ENCODE data around the gene AQP11. TPM values are rescaled to one million over a fixed set of nuclear protein-coding genes. Genes with fewer than 3 reads are reported as not detected.

AQP11 gene
- total and polyA plus RNA-seq, 2 of the 4 experiments (the other 2 are of a cell fraction), result 1.1 TPM

DNA sequence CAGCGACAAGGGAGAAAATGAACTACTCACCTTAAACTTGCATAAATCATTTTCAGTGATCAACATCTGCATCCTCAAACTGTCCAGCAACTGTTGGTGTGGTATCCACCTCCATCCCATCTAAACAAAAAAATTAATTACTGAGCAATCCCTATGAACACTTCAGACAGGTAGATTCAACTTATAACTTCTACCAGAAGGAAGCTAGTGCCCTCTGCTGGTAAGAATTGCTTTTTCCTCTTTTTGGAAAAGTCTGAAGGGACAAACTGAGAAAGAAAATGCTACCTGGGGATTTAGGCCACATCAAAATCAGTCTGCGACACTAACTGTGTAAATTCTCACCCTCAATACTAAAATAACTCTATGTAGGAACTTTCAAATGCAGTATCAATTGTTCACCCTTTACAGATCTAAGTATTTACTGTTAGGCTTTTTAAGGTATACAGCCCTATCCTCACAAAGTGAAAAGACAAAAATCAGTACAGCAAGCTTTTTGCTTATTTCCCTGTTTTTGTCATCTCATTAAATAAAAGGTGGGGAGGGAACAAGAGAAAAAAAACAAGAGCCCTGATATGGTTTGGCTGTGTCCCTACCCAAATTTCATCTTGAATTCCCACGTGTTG is 29.9 kb downstream of the AQP11 start:
- Histone ChIP-seq H3K14ac (replicated peaks; ENCODE audit: low read depth, low read length) (no peak overlapping the region), H3K9me3 (ENCODE audit: control insufficient read depth, insufficient read depth, low read length) (no peaks in the 10 kb centered on the region), H3K18ac (ENCODE audit: low read depth, low read length) (no peak overlapping the region), H2BK15ac (ENCODE audit: low read depth, low read length) (no peak overlapping the region), H2BK120ac (ENCODE audit: low read depth, low read length) (no peak overlapping the region), H3K4me3 (ENCODE audit: insufficient read depth, low read depth, low read length) (no peak overlapping the region), H2AFZ (replicated peaks; ENCODE audit: low read length, poor library complexity) (no peak overlapping the region), H4K8ac (ENCODE audit: low read depth in 2 of 2, low read length in 2 of 2) (no peak overlapping the region), H2AK9ac (replicated peaks; ENCODE audit: low read depth, low read length, poor library complexity) (no peak overlapping the region), H4K20me1 (ENCODE audit: insufficient read depth, low read length) (no peaks in the 10 kb centered on the region), H3K9me1 (ENCODE audit: insufficient read depth, low read length) (peaks cover 3% of the 10 kb centered on the region; the same call in 1 of the 2 replicates), H3K27me3 (ENCODE audit: control insufficient read depth, insufficient read depth, low read length) (no peaks in the 10 kb centered on the region), H3K4me2 (ENCODE audit: low read depth, low read length) (no peak overlapping the region), H3K79me1 (ENCODE audit: low read depth in 1 of 2, low read length in 2 of 2) (peaks cover 5 to 10% of the 10 kb centered on the region in 2 experiments; a peak in 2 of 4 replicates), H3K23ac (ENCODE audit: low read depth, low read length) (no peak overlapping the region), H4K5ac (ENCODE audit: low read depth, low read length) (no peak overlapping the region), H2AK5ac (ENCODE audit: low read depth, low read length) (no peak overlapping the region), H3K4me1 (ENCODE audit: control insufficient read depth, insufficient read depth, low read length) (peaks cover 5% of the 10 kb centered on the region), H3K4ac (ENCODE audit: low read depth, low read length) (no peak overlapping the region), H4K91ac (ENCODE audit: insufficient read depth, low read depth, low read length) (no peak overlapping the region), H3K27ac (ENCODE audit: insufficient read depth, low read length) (no peak overlapping the region), H3K36me3 (ENCODE audit: control insufficient read depth, insufficient read depth, low read length) (peaks cover 21% of the 10 kb centered on the region), H3K9ac (ENCODE audit: low read depth, low read length) (no peak overlapping the region), H2BK5ac (ENCODE audit: low read depth, low read length, poor library complexity, severe bottlenecking) (no peak overlapping the region), H2BK20ac (ENCODE audit: low read depth, low read length) (no peak overlapping the region), H3K56ac (ENCODE audit: extremely low read depth, insufficient read depth, low read length) (no peak overlapping the region)
- no peak for TF ChIP-seq CHD1 (IDR thresholded peaks at IDR 0.05; ENCODE audit: low read depth, low read length)
- TF ChIP-seq, protein P1, sequence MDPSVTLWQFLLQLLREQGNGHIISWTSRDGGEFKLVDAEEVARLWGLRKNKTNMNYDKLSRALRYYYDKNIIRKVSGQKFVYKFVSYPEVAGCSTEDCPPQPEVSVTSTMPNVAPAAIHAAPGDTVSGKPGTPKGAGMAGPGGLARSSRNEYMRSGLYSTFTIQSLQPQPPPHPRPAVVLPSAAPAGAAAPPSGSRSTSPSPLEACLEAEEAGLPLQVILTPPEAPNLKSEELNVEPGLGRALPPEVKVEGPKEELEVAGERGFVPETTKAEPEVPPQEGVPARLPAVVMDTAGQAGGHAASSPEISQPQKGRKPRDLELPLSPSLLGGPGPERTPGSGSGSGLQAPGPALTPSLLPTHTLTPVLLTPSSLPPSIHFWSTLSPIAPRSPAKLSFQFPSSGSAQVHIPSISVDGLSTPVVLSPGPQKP (IDR thresholded peaks at IDR 0.05; ENCODE audit: borderline replicate concordance, low read depth, low read length), result no peak
- no peak for TF ChIP-seq MAFK (IDR thresholded peaks at IDR 0.05; ENCODE audit: low read depth, low read length)
- TF ChIP-seq RCOR1 (IDR thresholded peaks at IDR 0.05; ENCODE audit: insufficient replicate concordance, low read length), result no peak
- TF ChIP-seq NFE2L2 (IDR thresholded peaks at IDR 0.05; ENCODE audit: low read depth, low read length), result no peak
- no peak for TF ChIP-seq MXI1 (IDR thresholded peaks at IDR 0.05; ENCODE audit: borderline replicate concordance, low read depth, low read length)
- TF ChIP-seq RAD21 (IDR thresholded peaks at IDR 0.05; ENCODE audit: low read length), result peak; percentile 75
- no peak for TF ChIP-seq POLR2A (IDR thresholded peaks at IDR 0.05; ENCODE audit: low read depth, low read length)
- no peak for TF ChIP-seq RFX5 (IDR thresholded peaks at IDR 0.05; ENCODE audit: low read depth, low read length)
- TF ChIP-seq, protein P2, sequence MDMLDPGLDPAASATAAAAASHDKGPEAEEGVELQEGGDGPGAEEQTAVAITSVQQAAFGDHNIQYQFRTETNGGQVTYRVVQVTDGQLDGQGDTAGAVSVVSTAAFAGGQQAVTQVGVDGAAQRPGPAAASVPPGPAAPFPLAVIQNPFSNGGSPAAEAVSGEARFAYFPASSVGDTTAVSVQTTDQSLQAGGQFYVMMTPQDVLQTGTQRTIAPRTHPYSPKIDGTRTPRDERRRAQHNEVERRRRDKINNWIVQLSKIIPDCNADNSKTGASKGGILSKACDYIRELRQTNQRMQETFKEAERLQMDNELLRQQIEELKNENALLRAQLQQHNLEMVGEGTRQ (IDR thresholded peaks at IDR 0.05; ENCODE audit: low read depth, low read length), result no peak
- TF ChIP-seq SMC3 (IDR thresholded peaks at IDR 0.05; ENCODE audit: low read depth, low read length), result peak; percentile 69
- TF ChIP-seq, protein P3, sequence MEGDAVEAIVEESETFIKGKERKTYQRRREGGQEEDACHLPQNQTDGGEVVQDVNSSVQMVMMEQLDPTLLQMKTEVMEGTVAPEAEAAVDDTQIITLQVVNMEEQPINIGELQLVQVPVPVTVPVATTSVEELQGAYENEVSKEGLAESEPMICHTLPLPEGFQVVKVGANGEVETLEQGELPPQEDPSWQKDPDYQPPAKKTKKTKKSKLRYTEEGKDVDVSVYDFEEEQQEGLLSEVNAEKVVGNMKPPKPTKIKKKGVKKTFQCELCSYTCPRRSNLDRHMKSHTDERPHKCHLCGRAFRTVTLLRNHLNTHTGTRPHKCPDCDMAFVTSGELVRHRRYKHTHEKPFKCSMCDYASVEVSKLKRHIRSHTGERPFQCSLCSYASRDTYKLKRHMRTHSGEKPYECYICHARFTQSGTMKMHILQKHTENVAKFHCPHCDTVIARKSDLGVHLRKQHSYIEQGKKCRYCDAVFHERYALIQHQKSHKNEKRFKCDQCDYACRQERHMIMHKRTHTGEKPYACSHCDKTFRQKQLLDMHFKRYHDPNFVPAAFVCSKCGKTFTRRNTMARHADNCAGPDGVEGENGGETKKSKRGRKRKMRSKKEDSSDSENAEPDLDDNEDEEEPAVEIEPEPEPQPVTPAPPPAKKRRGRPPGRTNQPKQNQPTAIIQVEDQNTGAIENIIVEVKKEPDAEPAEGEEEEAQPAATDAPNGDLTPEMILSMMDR (conservative IDR thresholded peaks at IDR 0.05; ENCODE audit: low read depth, low read length), result peak; percentile 75
- no peak for TF ChIP-seq BHLHE40 (IDR thresholded peaks at IDR 0.05; ENCODE audit: low read depth, low read length)
- TF ChIP-seq CEBPB (IDR thresholded peaks at IDR 0.05; ENCODE audit: low read depth, low read length), result no peak
- TF ChIP-seq FOS (IDR thresholded peaks at IDR 0.05; ENCODE audit: low read depth, low read length), result no peak
- dilution Hi-C loops (cut with HindIII; ENCODE audit: low sequenced_read_pairs, unreplicated experiment) (no loop called here), in situ Hi-C loops (cut with MboI; ENCODE audit: low sequenced_read_pairs) (no loop called here), intact Hi-C loops (cut with micrococcal nuclease) (loop anchor here (1.0 to 10.0 kb wide), 4 partner anchors 57 to 575 kb away; no protein-coding TSS in a partner anchor)
- POLR2A ChIA-PET (ENCODE audit: unreplicated experiment), result no interaction called here
- ATAC-seq (ENCODE audit: low read depth) (no peak; the same call in 1 of the 2 replicates), DNase-seq (peak; percentile 54)
- BruUV-seq (replicated peaks), result no TSS peak
- WGBS, 2 experiments (ENCODE audit: extremely low coverage in 2 of 2, insufficient read length in 1 of 2), result no CpG with 5 or more reads among the region's 3 CpGs
- CTCF ChIA-PET, result interaction anchor here (1.0 to 1.5 kb wide), 6 partner anchors 11 to 171 kb away, joined by 3 to 5 read pairs (median 3); no protein-coding TSS in a partner anchor
